Body of pancreas (tissue), 4 donors: ENCODE results near the gene MYOC.

Source experiments
- CTCF ChIP-seq, 7 experiments: fragments of 450-650 bp in 4 of 7; fragments of 200-600 bp in 3 of 7; sonication (generic) in 3 of 7; IDR thresholded peaks; one replicate each; pipeline ENCODE4 v1.5.1; 2016 to 2019; ENCODE audit warnings: antibody characterized with exemption in 7 of 7
- POLR2A ChIP-seq, 3 donors: fragments of 450-650 bp; IDR thresholded peaks; one replicate each; pipeline ENCODE4 v1.6.1; 2016; ENCODE audit warnings: antibody characterized with exemption in 3 of 3, mild to moderate bottlenecking in 2 of 3

DNA sequence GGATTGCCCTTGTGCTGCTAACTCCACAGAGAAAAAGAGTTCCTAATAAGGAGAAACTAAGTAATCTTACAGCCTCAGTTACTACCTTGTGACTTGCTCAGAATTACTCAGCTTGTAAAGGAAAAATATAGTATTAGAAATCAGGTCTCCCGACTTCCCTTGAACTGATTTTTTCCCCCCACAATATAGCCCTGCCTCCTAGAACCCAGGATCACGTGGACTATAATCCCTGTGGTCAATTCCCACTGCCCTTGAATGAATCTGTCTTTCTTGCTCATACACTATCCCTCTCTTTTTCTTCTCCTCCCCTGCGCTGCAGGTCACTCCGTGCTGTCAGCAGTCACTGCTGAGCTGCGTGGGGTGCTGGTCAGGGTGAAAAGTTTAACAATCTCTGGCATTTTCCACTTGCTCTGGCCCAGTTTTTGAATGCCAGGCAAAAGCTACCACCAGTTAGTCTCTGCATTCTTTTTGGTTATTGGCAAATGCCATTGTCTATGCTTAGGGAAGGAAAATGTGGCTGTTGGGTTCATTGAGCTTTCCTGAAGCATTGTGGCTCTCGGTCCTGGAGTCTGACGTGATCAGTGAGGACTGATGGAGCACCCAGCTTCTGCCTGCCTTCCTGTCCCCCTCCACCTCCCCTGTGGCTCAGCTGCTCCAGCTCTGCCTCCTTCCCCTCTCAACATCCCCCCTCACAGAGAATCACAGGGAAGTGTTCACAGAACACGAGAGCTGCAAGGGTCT is 1.9 kb upstream of the MYOC start:
- TF ChIP-seq CTCF (IDR thresholded peaks at IDR 0.05) (no peak), POLR2A (IDR thresholded peaks at IDR 0.05) (no peak)
